ENCODE results near the gene SLC3A2. TPM values are rescaled to one million over a fixed set of nuclear protein-coding genes. Genes with fewer than 3 reads are reported as not detected.

The SLC3A2 gene
- total and polyA plus RNA-seq, 8 donors: 131 to 228 (median 180) TPM

DNA sequence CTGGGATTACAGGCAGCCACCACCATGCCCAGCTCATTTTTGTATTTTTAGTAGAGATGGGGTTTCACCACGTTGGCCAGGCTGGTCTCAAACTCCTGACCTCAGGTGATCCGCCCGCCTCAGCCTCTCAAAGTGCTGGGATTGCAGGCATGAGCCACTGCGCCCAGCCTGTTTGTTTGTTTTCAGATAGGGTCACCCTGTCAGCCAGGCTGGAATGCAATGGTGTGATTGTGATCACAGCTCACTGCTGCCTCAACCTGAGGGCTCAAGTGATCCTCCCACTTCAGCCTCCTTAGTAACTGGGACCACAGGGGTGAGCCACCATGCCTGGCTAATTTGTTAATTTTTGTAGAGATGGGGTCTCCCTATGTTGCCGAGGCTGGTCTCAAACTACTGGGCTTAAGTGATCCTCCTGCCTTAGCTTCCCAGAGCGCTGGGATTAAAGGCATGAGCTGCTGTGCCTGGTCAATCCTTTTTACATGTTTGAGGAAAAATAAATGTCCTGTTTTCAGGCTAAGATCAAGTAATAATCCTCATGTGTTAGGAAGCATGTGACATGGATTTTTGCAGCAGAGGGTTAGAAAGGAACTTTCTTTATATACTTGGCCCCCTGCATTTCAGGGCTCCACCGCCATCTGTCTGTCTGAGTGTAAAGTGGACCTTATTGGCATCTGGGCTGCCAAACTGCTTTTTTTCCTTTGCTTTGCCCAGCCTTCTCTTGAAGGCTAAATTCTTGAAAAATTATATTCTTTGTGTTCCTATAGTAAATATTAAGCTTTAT lies 4.8 kb upstream of the SLC3A2 start:
- Histone ChIP-seq H3K4me3 (no peak overlapping the region), H3K36me3 (no peaks in the 10 kb centered on the region), H3K9me3 (no peaks in the 10 kb centered on the region), H3K27ac (no peak overlapping the region), H3K27me3 (no peaks in the 10 kb centered on the region), H3K4me1 (peaks cover 8 to 18% of the 10 kb centered on the region in 2 donors)
- DNase-seq: no peak
- intact Hi-C loops (cut with DNase I): no loop called here
- TF ChIP-seq, protein P1, sequence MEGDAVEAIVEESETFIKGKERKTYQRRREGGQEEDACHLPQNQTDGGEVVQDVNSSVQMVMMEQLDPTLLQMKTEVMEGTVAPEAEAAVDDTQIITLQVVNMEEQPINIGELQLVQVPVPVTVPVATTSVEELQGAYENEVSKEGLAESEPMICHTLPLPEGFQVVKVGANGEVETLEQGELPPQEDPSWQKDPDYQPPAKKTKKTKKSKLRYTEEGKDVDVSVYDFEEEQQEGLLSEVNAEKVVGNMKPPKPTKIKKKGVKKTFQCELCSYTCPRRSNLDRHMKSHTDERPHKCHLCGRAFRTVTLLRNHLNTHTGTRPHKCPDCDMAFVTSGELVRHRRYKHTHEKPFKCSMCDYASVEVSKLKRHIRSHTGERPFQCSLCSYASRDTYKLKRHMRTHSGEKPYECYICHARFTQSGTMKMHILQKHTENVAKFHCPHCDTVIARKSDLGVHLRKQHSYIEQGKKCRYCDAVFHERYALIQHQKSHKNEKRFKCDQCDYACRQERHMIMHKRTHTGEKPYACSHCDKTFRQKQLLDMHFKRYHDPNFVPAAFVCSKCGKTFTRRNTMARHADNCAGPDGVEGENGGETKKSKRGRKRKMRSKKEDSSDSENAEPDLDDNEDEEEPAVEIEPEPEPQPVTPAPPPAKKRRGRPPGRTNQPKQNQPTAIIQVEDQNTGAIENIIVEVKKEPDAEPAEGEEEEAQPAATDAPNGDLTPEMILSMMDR (IDR thresholded peaks at IDR 0.05): no peak
- ATAC-seq: no peak

DNA sequence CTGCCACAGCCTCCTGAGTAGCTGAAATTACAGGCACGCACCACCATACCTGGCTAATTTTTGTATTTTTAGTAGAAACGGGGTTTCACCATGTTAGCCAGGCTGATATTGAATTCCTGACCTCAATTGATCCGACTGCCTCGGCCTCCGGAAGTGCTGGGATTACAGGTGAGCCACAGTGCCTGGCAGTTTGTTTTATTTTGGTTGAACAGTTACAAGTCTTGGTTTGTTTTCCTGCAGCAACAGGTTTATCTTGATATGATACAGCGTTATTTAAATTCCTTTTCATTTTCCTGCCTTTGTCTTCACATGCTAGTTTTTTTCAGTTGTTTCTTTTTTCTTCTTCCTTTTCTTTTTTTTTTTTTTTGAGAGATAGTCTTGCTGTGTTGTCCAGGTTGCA lies 4.0 kb upstream of the SLC3A2 start:
- intact Hi-C loops (cut with DNase I): no loop called here
- Histone ChIP-seq H3K4me1 (peaks cover 8 to 18% of the 10 kb centered on the region in 2 donors), H3K27me3 (no peaks in the 10 kb centered on the region), H3K36me3 (no peaks in the 10 kb centered on the region), H3K27ac (no peak overlapping the region), H3K9me3 (no peaks in the 10 kb centered on the region), H3K4me3 (no peak overlapping the region)
- TF ChIP-seq, protein P1 (IDR thresholded peaks at IDR 0.05): no peak
- ATAC-seq (no peak), DNase-seq (no peak)

DNA sequence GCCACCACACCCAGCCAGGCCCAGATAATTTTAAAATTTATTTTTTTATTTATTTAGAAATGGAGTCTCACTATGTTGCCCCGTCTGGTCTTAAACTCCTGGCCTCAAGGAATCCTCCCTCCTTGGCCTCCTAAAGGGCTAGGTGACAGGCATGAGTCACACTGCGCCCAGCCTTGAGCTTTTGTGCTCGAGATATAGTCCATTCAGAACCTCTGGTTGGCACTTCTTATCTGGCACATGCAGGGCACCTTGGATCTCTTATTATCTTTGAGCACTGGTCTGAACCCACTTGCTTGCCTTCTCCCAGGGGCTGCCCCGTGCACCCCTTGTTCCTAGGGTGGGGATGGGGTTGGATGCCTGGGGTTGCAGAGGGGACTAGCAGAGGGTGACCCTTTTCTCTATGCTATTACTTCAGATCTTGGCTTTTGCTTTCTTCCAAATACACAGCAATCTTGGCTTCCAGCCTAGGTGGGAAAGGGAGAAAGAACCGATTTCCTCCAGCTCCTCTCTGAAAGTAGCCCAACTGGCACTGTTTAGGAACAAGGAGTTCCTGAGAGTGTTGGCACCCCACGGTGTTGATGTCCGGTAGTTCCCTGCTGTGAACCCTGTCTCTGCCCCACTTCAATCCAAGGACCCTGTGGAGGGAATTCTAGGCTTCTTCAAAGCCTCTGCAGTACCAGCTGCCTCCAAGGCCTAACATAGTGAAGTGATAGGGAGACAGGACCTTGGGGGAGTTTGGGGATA lies 1.3 kb upstream of the SLC3A2 start:
- ATAC-seq (no peak), DNase-seq (no peak)
- H3K36me3 ChIP-seq: peaks cover 0 to 26% of the 10 kb centered on the region in 2 donors
- H3K4me3 ChIP-seq: peak overlapping the region in 1 of 2 donors; percentile 92
- peak overlapping the region; percentile 99 for H3K27ac ChIP-seq
- intact Hi-C loops (cut with DNase I): no loop called here
- no peaks in the 10 kb centered on the region for H3K27me3 ChIP-seq
- TF ChIP-seq, protein P1 (IDR thresholded peaks at IDR 0.05): no peak
- no peaks in the 10 kb centered on the region for H3K9me3 ChIP-seq
- peaks cover 30 to 38% of the 10 kb centered on the region in 2 donors for H3K4me1 ChIP-seq

DNA sequence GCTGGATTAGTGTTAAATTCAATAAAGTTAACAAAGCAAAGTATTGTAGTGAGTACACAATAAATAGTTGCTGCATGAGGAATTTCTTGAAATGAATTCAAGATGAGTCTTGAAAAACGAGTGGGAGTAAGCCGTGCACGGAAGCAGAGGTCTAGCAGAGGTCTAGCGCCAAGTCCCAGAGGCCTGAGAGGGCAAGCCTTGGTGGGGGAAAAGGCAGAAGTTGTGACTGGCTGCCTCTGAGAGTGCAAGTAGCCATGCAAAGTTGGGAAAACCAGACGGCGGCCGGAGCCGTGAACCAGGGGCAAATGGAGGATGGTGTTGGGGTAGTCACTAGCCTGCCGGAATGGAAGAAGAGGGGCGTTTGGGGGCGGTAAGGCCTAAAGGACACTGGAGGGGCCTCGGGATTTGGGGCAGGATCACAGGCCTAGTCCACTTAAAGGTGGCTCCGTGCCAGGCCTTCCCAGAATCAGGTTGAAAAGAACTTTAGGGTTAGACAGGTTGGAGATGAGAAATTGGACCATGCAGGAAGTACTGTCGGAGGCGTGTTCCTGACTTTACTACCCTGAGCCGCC lies 379 bp upstream of the SLC3A2 start:
- H3K27ac ChIP-seq: peak overlapping the region; percentile 99
- peak; percentile 33 for ATAC-seq
- no peaks in the 10 kb centered on the region for H3K9me3 ChIP-seq
- DNase-seq: peak; percentile 44 to 85 (median 76)
- peaks cover 0 to 35% of the 10 kb centered on the region in 2 donors for H3K36me3 ChIP-seq
- intact Hi-C loops (cut with DNase I): no loop called here
- H3K4me1 ChIP-seq: peaks cover 36 to 47% of the 10 kb centered on the region in 2 donors
- no peaks in the 10 kb centered on the region for H3K27me3 ChIP-seq
- TF ChIP-seq, protein P1 (IDR thresholded peaks at IDR 0.05): no peak
- peak overlapping the region; percentile 86 to 92 for H3K4me3 ChIP-seq

All from left lung (tissue), 10 donors.